Liver (tissue), 3 donors: ENCODE measurements around the gene ASB2.

Experiments
- ATF3 ChIP-seq: IDR thresholded peaks from 2 replicates; pipeline ENCODE4 v1.6.1; 2016; ENCODE audit warnings: antibody characterized with exemption
- CTCF ChIP-seq: fragments of 150-350 bp; IDR thresholded peaks from 2 replicates; pipeline ENCODE4 v1.5.1; 2017; ENCODE audit warnings: improper control_type of control experiment, low read depth, low read length; ENCODE audit not compliant: missing input control
- EGR1 ChIP-seq, 2 donors: IDR thresholded peaks; 2 replicates each; pipeline ENCODE4 v1.6.1; 2016 to 2018; ENCODE audit warnings: antibody characterized with exemption in 2 of 2, low read depth in 2 of 2
- GABPA ChIP-seq, 2 donors: IDR thresholded peaks in 1 of 2; conservative IDR thresholded peaks in 1 of 2; 2 replicates each; pipeline ENCODE4 v1.6.1; 2016; ENCODE audit warnings: antibody characterized with exemption in 2 of 2, mild to moderate bottlenecking in 1 of 2, moderate library complexity in 1 of 2
- JUND ChIP-seq, 2 donors: IDR thresholded peaks; 2 replicates each; pipeline ENCODE4 v1.6.1; 2016; ENCODE audit warnings: antibody characterized with exemption in 2 of 2
- MAX ChIP-seq: IDR thresholded peaks from 2 replicates; pipeline ENCODE4 v1.6.1; 2016; ENCODE audit warnings: antibody characterized with exemption
- NR2F2 ChIP-seq: IDR thresholded peaks from 2 replicates; pipeline ENCODE4 v1.6.1; 2016; ENCODE audit warnings: antibody characterized with exemption
- RAD21 ChIP-seq, 2 donors: IDR thresholded peaks; 2 replicates each; pipeline ENCODE4 v1.6.1; 2016; ENCODE audit warnings: antibody characterized with exemption in 2 of 2, mild to moderate bottlenecking in 2 of 2
- REST ChIP-seq: IDR thresholded peaks from 2 replicates; pipeline ENCODE4 v1.6.1; 2016; ENCODE audit warnings: antibody characterized with exemption, mild to moderate bottlenecking
- TAF1 ChIP-seq: conservative IDR thresholded peaks from 2 replicates; pipeline ENCODE4 v1.6.1; 2016; ENCODE audit warnings: antibody characterized with exemption, mild to moderate bottlenecking
- donor health status: healthy.
- donor health status: healthy.

- TF ChIP-seq GABPA (IDR thresholded peaks at IDR 0.05 in 1 of 2, conservative IDR thresholded peaks at IDR 0.05 in 1 of 2), result no peak
- no peak for TF ChIP-seq TAF1
- TF ChIP-seq ATF3, result no peak
- no peak for TF ChIP-seq REST
- no peak for TF ChIP-seq CTCF
- TF ChIP-seq MAX, result no peak
- TF ChIP-seq RAD21 (IDR thresholded peaks at IDR 0.05), result no peak
- TF ChIP-seq JUND (IDR thresholded peaks at IDR 0.05), result no peak
- TF ChIP-seq EGR1 (IDR thresholded peaks at IDR 0.05; ENCODE audit: low read depth in 2 of 2), result no peak
- no peak for TF ChIP-seq NR2F2
Measured at GRCh38 chr14:93911975-93912615, 64.3 kb downstream of the ASB2 start.
